Hippocampal formation (tissue), 2 donors: Measurements from ENCODE around the gene CDK6.
"Not testable (repeated sequence)": the region's sequence is repeated elsewhere in the genome, so short reads cannot be mapped to it uniquely, and the experiment has no call there.

ENCODE experiments used
- DNase-seq, 2 donors: peaks; one replicate each; lab custom pipeline; 2025; lab: John Stamatoyannopoulos, UW

The CDK6 gene

DNA sequence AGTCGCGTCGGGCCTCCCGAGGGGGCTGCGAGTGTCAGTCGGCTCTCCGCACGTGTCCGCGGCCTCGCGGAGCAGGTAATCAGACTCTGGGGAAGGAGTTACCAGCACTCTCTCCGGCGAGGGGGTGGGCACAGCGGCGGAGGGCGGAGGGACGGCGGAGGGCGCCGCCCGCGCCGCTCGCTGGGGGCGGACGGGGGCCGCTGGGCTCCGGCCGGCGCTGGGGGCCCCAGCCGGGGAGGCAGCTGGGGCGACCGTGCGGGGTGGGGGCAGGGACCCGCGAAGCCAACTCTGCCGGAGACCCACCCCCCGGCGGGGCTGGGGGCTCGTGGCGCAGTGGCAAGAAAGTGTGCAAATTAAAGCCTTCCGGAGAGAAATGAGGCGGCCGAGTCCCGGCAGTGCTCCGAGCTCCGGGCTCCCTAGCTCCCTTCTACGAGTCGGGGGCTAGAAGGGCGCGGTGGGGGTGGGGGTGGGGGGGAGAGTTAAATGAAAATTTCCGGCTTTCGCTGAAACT lies at the start of gene CDK6:
Gene CDK6, minus strand, starts transcription at position 85 of the 511 bp plus-strand sequence. CDS start 3,250 bp downstream, outside the sequence.
- peak in 1 of 2 donors; percentile 14 for DNase-seq

DNA sequence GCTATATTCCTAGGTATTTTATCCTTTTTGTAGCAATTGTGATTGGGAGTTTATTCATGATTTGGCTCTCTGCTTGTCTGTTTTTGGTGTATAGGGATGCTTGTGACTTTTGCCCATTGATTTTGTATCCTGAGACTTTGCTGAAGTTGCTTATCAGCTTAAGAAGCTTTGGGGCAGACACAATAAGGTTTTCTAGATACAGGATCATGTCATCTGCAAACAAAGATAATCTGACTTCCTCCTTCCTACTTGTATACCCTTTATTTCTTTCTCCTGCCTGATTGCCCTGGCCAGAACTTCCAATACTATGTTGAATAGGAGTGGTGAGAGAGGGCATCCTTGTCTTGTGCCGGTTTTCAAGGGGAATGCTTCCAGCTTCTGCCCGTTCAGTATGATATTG lies 49.7 kb upstream of the CDK6 start:
- not testable (repeated sequence) for DNase-seq

DNA sequence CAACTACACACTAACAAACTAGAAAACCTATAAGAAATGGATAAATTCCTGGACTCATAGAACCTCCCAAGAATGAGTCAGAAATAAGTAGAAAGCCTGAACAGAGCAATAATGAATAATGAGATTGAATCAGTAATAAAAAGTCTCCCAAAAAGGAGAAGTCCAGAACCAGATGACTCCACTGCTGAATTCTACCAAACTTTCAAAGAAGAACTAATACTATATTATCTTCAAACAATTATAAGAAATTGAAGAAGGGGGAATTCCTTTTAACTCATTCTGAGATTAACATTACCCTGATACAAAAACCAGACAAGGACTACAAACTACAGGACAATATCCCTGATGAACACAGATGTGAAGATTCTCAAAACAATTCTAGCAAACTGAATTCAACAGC lies 47.8 kb upstream of the CDK6 start:
- DNase-seq = no peak

DNA sequence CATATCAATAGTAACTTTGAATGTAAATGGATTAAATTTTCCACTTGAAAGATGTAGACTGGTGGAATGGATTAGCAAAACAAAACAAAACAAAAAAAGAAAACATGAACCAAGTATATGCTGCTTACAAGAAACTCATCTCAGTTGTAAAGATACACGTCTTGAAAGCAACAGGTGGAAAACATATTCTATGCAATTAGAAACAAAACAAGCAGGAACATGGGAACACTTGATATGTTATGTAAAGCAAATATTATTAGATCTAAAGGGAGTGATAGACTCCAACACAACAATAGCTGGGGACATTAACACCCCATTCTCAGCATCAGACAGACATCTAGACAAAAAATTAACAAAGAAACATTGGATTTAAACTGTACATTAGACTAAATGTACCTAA lies 46.4 kb upstream of the CDK6 start:
- DNase-seq = no peak

DNA sequence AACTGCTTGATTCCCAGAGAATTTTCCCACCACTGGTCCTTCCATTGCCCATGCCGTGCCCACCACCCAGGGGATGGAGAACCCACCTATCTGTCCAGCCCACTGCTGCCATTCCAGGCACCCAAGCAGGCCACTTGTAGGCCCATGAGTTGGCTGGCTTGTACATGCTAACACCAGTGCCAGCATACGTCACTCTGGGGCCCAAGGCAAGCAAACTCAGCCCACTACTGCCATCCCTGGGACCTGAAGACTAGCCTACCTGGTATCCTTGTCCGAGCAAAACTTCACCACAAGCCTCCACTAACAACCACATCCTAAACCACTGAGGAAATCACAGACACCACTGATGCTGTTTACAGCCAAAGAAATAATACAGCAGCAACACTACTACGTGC lies 44.7 kb upstream of the CDK6 start:
- no peak for DNase-seq

DNA sequence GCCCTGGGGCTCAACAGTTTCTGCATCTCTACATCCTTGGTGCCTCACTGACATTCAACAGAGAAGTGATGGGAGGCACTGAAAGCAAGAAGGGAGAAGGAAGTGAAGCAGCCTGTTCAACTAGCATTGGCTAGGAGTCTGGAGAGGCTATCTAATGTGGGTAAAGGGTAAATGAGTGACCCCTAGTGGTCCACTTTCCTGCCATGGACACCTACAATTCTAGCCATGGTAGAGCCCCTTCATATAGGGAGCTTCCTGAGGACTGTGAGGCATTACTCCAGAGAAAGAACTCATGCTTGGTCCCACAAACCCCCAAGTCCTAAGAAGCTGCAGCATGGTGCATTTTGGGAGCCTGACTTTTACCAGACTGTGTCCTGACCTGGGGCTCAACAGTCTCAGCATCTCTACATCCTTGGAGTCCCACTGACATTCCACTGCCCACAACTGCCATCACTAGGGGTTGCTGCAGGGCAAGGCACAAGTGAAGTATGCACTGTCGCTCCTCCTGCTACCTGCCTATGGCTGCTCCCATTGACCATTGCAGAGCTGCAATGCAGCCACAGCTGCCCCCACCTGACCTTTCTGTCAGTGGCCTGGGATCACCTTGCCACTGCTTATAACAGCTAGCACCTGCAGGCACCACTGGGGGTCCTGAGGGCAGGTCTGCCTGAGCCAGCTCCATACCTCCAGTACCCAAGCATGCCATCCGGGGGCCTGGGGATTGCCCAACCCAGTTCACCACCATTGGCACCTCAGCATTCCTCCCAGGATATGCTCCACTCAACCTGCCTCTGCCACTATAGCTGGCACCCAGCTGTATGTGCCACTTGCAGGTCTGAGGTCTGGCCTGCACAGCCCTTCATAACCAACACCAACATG lies 44.1 kb upstream of the CDK6 start:
- DNase-seq = peak; percentile 5 to 26

DNA sequence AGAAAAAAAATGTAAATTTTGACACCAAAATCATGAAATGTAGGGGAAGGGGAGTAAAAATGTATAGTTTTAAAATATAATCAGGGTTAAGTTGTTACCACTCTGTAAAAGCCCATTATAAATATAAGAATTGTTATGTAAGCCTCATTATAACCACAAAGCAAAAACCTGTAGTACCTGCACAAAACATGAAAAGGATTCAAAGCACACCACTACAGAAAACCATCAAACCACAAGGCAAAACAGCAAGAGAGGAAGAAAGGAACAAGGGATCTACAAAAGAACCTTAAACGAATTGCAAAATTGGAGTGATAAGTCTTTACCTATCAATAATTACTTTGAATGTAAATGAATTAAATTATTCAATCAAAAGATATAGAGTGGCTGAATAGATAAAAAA lies 41.0 kb upstream of the CDK6 start:
- no peak for DNase-seq

DNA sequence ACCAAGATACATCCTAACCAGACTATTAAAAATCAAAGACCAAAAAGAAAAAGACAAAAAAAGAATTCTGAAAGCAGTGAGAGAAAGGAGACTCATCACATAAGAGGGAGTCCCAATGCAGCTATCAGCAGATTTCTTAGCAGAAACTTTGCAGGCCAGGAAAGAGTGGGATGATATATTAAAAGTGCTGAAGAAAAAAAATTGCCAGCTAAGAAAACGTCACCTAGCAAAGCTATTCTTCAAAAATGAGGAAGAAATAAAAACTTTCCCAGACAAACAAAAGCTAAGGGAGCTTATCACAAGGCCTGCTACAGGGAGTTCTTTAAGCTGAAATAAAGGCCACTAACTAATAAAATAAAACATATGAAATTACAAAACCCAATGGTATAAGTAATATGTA lies 40.5 kb upstream of the CDK6 start:
- DNase-seq = no peak

DNA sequence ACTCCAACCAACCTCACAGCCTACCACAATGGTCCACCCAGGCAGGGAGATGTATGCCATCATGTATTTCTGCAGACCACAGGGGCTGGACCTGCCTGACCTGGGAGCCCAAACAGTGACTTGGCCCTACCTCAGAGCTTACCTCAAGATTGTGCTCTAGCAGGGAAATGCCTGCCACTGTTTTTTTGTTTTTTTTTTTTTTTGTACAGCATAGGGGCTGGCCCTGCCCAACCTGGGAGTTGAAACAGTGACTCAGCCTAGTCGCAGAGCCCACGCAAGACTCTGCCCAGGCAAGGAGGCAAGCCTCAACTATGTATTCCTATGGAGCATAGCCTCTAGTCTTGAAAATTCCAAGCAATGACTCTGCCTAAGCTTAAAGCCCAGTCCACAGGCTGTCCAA lies 39.3 kb upstream of the CDK6 start:
- no peak for DNase-seq

DNA sequence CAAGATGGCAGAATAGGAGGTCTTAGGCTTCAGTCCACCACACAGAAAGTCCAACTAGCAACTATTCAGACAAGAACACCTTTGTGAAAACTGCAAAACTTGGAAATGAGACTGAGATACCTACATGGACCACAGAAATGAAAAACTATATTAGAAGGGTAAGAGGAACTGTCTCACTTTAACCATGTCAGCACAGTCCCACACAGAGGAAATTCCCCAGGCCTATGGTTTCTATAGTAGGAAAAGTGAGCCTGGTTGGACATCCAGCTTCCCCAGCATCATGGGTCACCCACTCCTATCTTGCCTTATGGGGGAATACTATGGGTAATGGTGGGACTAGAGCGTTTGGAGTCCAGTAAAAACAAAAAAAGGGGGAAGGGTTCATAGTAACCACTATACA lies 38.8 kb upstream of the CDK6 start:
- no peak for DNase-seq

DNA sequence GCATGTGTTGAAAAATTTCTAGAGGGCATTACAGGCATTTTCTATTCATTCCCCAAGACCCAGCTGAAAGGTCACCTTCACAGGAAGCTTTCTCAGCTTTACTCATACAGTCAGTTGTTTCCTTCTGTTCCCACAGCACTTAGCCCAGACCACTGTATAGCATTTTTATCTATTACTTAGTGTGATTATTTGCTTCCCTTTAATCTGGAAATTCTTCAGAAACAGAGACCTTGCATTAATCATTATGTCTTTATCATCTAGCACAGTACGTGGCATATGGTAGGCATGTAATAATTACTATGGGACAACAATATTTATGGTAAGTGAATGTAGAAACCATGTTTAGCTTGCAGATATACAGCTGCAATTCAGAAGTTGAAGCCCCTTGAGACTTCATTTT lies 38.2 kb upstream of the CDK6 start:
- DNase-seq = no peak

DNA sequence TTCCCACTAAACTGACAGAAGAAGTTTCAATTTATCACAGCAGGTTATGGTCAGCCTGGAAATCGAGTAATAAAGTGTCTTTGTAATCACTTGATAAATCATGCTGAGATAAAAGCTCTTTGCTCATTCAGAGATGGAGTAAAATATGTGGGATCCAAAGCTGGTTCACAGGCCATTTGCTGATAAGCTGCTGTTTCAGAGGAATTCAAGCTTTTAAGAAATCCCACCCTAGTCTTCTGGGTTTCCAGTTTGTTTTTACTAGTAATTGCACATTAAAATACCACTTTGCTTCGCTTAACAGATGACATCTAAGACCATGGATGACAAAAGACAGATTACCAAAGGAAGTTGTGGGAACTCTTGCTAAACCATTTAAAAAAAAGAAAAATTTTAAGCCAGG lies 37.4 kb upstream of the CDK6 start:
- DNase-seq = no peak

DNA sequence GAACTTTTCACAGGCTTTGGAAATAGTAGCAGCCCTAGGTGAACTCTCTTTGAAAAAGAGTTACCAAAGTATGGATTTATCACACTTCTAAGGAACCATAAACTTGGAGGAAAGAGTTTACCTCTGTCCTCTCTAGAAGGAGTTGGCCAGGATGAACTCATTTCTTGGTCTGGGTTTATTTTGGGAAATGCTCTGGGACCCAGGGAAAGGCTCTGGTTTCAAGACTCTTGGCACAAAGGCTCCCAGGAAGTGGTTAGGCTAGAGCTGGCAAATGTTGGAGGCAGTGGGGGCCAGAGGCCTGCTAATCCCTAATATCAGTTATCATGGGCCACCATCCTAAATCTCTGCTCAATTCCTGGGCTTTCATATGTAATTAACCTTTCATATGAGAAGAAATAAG lies 36.3 kb upstream of the CDK6 start:
- DNase-seq = no peak

DNA sequence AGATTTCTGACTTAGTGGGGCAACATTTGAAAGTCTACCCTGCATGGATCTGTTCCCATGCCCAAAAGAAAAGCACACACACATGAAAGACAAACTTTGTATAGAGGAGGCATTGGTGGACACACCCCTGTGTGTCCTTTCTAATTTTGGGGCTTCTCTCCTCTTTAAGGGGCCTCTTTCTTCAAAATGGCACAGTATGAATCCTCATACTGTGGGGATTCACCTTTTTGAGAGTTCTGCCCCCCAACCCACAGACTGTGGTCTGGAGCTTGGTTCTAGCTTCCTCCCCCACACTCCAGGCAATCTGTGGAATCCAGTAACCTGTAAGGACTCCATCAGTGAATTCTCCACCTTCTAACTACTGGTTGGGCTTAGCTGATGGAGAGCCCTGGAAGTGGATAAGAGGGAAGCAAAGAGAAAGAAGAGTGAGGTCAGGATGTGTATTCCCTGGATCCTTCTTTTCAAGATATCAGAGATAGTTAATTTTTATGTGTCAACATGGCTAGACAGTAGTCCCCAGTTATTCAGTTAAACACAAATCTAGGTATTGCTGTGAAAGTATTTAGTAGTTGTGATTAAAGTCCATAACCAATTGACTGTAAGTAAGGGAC lies 32.4 kb upstream of the CDK6 start:
- DNase-seq = no peak

DNA sequence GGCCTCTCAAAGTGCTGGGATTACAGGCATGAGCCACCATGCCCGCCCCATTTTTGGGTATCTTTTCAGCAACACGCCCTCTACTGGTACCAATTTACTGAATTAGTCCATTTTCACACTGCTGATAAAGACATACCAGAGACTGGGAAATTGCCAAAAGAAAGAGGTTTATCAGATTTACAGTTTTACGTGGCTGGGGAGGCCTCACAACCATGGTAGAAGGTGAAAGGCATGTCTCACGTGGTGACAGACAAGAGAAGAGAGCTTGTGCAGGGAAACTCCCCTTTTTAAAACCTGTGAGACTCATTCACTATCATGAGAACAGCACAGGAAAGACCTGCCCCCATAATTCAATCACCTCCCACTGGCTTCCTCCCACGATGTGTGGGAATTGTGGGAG lies 27.8 kb upstream of the CDK6 start:
- not testable (repeated sequence) for DNase-seq

DNA sequence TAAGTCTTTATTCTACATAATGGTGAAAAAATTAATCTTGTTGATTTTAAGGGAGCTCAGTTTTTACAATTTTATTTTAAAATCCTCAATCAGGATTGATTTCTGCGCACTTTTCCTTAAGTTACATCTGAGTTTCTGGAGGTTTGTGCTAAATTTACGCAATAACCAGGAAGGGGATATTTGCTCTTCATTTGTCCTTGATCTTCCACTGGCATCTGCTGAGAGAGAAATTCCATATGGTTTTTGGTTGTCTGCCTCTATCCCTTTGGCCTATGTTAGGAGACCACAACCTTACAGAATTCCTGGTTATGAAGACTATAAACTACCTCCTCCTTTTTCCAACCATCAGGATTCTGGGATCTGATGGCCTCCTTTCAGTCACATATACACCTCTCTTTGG lies 20.1 kb upstream of the CDK6 start:
- DNase-seq = no peak

DNA sequence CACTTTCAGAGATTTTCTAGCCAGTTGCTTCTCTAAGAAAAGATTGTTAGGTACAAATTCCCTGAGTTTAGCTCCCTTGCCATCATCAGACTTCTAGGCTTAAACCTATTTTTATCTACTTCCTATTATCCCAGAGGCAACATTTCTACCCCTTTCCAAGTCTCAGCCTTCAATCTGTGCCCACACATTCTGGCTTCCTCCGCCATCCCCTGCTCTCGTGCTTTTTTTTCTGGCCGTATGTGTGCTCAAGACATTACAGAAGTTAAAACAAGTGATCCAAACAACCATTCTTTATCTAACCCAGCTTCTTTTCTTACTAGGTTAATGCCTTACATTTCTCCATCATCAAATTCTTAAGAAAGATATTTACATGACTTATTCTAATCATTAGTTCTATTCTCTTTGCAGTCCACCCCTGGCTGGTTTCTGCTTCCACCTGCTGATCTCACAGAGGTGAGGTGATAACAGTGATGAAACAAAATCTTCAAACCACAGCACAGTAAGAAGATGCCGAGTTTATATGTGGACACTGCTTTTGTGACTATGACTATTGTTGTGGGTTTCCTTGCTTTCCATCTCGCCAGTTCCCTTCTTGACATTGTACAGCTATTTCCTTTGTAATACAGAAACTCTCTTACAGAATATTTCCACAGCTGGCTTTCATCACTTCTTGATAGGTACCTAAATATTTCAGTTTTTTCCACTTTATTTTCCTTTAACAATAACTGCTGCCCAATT lies 18.3 kb upstream of the CDK6 start:
- DNase-seq = no peak

DNA sequence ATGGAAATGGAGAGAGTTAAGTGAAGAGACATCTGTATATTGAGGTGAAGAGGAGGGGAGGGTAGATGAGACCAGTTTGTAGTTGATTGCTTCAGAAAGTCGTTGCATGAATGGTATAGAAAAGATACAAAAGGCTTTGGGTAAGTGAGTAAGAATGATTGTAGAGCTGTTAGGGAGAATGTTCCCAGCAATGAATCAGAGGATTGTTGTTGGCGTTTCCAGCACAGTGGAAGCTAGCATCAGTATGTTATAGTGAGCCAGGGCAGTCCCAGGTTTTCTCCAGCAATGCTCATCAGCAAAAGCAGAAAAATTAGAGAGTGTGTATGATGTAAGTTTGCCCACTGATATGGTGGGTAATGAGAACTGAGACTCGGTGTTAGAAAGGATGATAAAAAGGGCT lies 15.4 kb upstream of the CDK6 start:
- DNase-seq = no peak

DNA sequence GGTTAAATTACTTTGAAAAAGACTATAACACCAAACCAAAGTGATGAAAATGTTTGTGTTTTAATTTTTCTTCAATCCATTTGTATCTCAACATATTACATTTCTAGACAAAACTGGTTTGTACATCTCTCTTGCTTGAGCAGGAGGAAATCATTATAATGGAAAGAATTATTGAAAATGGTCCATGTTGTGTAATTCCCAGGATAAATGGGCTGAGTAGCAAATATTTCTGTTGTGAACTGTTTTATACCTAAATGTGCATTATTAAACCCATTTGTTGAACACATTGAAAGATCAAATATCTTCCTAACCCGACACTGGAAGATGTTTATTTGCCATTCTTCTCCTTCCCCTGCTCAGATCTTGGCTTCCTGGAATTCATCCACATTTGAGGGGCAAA lies 14.1 kb upstream of the CDK6 start:
- DNase-seq = no peak

DNA sequence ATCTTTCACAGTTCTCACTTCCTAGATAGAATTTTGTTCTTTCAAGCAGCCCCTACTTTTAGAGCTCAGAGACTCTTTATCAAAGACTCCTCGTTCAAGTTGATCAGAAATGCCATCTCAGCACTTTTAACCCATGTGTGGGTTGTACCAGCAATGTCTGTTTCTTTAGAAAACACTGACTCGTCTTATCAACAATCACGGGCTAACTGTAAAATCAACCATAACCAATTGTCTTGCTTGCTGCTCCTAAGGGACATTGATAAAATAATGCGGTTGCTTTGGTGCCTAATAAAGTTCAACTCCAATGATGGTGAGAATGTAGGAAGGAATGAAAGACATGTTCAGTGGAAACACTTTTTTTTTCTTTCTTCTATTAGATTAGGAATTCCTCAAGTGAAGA lies 12.9 kb upstream of the CDK6 start:
- no peak for DNase-seq

DNA sequence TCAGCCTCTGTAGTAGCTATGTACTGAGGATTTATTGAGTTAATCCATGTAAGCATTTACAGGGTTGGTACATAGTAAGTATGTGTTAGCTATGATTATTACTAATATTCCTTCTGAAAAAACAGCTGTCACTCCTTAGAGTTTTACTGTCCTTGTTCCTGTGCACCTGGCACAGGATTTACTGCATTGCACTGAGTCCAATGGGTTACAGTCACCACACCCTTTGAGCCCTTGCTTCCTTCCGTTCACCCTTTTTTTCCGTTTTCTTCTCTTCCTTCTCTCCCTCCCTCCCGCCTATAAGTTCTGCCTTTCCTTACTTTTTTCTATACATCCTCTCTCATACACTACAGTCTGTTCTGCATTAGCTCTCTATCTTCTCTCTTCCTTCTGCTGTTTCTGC lies 12.5 kb upstream of the CDK6 start:
- DNase-seq = no peak

DNA sequence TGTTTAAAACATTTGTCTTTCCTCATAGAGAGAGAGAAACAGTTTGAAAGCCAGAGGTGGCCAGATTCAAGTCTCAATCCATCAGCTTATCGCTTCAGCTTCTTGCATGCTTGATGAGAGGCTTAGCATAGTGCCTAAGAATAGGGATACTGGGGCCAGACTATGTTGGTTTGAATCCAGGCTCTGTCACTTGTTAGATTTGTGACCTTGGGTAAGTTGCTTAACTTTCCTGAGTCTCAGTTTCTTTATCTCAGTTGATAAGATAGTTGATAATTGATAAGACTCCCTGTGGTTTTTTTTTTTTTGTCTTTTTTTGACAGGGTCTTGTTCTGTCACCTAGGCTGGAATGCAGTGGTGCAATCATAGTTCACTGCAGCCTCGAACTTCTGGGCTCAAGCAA lies 12.1 kb upstream of the CDK6 start:
- no peak for DNase-seq

DNA sequence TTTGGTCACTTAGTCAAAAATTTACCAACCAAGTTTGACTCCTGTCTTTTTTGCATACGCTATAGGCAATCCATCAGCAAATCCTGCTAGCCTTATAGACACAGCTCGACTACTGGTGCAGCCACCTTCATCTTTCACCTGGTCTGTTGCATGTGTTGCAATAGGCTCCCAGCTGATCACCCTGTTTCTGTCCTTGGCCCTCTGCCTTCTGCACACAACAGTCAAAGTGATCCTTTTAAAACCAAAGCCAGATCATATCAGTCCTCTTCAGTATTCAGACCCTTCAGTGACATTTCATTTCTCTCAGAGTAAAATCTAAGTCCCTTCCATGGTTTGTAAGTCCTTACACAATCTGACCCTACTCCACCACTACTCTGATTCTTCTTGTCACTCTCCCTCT lies 10.9 kb upstream of the CDK6 start:
- DNase-seq = no peak
